ENCODE results near the gene SNU13.
"Not testable (repeated sequence)": the region's sequence is repeated elsewhere in the genome, so short reads cannot be mapped to it uniquely, and the experiment has no call there.

The SNU13 gene

GRCh38 chr22:41676134-41676533 lies 12.5 kb downstream of the SNU13 start:
- DNase-seq, result no peak

DNA sequence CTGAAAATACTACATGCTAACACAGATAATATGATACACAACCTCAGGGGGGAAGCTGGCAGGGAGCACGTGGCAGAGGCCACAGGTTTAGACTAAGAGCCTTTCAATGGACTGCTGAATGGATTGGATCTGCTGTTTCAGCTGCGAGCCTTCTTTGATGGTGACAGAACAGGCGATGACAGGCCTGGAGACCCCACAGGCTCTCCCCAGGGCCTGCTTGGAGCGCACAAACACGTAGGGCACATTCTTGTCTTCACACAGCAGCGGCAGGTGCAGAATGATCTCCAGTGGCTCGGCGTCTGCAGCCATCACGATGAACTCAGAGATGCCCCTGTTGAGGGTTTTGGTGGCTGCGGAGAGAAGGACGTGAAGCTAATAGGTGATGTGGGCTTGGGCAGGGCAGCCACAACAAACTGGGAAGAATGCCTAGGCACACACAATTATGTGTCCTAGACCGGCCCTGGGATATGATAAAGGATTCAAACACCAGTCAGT lies 13.8 kb downstream of the SNU13 start:
- no peak for DNase-seq

DNA sequence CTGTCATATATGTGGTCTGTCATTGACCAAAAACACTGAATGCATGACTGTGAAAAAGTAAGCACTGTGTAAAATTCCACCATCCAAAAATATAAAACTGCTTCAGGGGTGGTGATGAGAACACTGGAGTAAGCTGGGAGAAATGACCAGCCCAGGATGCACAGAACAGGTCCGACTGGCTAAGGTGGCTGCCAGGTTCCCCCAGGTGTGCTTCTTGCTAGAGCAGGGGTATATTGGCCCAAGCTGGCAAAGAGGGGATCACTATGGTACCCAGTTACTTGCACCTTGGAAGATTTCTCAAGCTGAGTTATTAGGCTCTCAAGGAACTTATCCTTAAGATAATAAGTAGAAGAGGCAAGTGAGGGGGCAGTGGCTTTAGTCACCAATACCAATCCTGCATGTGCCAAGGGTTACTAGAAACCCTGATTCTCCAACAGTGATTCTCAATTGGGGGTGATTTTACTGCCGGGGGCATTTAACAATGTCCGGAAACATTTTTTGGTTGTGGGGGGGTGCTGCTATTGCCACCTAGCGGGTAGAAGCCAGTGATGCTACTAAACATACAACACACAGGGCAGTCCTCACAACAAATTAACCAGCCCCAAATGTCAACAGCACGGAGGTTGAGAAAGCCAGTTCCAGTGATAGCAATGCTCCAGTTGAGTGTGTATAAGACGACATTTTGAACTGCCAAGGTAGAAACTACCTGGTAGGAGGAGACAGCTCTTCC lies 15.7 kb downstream of the SNU13 start:
- DNase-seq, result no peak

DNA sequence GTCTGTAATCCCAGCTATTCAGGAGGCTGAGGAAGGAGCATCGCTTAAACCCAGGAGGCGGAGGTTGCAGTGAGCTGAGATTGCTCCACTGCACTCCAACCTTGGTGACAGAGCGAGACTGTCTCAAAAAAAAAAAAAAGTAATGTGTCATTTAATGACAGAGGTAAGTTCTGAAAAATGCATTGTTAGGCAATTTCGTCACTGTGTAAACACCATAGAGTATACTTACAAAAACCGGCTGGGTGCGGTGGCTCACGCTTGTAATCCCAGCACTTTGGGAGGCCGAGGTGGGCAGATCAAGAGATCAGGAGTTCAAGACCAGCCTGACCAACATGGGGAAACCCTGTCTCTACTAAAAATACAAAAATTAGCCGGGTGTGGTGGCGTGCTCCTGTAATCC lies 16.6 kb downstream of the SNU13 start:
- DNase-seq, result not testable (repeated sequence)

DNA sequence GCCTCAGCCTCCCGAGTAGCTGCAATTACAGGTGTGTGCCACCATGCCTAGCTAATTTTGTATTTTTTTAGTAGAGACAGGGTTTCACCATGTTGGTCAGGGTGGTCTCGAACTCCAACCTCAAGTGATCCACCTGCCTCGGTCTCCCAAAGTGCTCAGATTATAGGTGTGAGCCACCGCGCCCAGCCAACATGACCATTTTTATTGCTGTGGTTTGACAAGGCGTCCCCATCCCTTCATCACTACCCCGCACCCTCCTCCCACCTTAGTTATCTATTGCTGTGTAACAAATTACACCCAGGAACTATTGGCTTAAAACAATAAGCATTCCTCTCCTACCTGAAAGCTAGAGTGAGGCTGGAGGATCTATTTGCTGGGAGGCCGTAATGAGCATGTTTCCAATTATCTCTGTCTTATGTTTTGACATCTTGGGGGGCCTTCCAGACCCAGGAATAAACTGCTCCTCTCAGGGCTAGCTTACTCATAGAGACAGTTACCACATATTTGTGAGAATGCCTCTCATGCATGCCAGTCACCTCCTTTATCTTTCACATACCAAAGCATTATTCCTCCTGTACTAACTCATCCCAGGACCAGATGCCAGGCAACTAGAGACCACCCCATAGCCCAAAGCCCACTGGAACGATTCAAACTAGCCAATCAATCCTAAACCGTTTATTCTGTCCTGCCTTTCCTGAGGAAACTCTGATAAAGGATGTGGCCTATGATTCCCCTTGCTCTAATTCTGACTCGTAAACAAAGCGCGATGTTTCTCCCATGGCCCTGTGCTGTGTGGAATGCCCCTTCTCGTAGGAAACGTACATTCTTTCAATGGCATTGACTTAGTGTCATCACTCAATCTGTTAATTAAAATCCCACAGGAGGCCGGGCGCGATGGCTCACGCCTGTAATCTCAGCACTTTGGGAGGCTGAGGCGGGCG lies 19.4 kb downstream of the SNU13 start:
- DNase-seq, result no peak

- no peak for DNase-seq
These were observed 23.7 kb downstream of the SNU13 start for GRCh38 chr22:41664951-41665350.

- no peak for DNase-seq
These were observed 24.2 kb downstream of the SNU13 start for GRCh38 chr22:41664490-41664889.

- DNase-seq, result not testable (repeated sequence)
These were observed 25.1 kb downstream of the SNU13 start for GRCh38 chr22:41663594-41663993.

DNA sequence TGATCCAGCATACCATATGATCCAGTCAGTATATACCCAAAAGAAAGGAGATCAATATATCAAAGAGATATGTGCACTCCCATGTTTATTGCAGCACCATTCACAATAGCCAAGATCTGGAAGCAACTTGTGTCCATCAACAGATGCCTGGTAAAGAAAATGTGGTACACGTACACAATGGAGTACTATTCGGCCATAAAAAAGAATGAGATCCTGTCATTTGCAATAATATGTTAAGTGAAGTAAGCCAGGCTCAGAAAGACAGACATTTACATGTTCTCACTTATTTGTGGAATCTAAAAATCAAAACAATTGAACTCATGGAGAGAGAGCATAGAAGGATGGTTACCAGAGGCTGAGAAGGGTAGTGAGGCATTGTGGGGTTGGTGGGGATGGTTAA lies 27.0 kb downstream of the SNU13 start:
- DNase-seq, result no peak

DNA sequence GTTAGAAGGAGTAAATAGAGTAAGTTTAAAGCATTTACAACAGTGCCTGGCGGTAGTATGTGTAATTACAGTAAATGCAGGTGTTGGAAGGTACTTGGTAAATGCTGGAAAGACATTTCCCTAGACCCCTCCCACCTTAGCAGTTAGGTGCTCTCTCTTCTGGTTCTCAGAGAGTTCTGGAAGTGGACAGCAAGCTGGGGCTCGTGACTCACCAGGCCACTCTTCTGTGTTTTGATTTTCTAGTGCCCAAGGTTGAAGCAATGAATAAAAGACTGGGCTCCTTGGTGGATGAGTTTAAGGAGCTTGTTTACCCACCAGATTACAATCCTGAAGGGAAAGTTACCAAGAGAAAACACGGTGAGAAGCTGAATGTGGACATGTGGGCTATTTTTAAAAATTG lies 27.6 kb downstream of the SNU13 start:
- DNase-seq, result no peak

GRCh38 chr22:41660416-41660815 lies 28.3 kb downstream of the SNU13 start:
- DNase-seq, result no peak

GRCh38 chr22:41659941-41660340 lies 28.7 kb downstream of the SNU13 start:
- DNase-seq, result no peak

GRCh38 chr22:41658869-41659268 lies 29.8 kb downstream of the SNU13 start:
- DNase-seq, result no peak

DNA sequence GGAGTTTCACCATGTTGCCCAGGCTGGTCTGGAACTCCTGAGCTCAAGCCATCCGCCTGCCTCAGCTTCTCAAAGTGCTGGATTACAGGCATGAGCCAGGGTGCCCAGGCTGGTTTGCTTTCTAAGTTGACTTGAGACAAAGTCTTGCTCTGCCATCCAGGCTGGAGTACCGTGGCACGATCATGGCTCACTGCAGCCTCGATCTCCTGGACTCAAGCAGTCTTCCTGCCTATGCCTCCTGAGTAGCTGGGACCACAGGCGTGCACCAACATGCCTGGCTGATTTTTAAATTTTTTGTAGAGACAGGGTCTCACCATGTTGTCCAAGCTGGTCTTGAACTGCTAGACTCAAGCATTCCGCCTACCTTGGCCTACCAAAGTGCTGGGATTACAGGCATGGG lies 31.0 kb downstream of the SNU13 start:
- no peak for DNase-seq

DNA sequence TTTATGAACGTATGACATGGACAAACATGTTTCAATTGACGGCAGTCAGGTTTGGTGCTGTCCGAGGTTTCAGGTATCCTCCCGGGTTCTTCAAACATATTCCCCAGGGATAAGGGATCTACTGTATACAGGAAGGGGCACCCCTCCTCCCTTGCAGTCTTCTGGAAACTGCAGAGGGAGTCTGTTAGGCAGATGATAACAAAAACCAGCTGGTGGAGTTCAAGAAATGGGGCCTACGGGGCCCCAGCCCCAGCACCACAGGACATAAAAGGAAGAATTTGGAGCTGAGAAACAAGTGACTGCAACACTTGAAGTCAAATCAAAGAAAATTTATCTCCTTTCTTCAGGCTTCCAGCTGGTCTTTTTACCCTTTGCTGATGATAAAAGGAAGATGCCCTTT lies 32.1 kb downstream of the SNU13 start:
- DNase-seq, result no peak

GRCh38 chr22:41654322-41654721 lies 34.3 kb downstream of the SNU13 start:
- DNase-seq, result no peak

- DNase-seq, result no peak
These were observed 37.8 kb downstream of the SNU13 start for GRCh38 chr22:41650821-41651220.

DNA sequence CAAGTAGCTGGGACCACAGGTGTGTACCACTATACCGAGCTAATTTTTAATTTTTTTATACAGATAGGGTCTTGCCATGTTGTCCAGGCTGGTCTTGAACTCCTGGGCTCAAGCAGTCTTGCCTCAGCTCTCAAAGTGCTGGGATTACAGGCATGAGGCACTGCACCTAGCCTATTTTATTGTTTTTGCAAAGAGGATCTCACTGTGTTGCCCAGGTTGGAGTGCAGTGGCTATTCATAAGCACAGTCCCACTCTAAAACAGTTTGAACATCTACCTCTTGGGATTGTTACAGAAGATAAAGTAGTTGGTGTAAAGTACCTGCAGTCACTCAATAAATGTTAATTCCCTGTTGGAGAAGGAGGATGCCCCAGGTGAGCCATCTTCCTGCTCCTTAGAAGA lies 38.4 kb downstream of the SNU13 start:
- DNase-seq, result no peak

- DNase-seq, result no peak
These were observed 40.2 kb downstream of the SNU13 start for GRCh38 chr22:41648432-41648831.

GRCh38 chr22:41647771-41648170 lies 40.9 kb downstream of the SNU13 start:
- DNase-seq, result no peak

DNA sequence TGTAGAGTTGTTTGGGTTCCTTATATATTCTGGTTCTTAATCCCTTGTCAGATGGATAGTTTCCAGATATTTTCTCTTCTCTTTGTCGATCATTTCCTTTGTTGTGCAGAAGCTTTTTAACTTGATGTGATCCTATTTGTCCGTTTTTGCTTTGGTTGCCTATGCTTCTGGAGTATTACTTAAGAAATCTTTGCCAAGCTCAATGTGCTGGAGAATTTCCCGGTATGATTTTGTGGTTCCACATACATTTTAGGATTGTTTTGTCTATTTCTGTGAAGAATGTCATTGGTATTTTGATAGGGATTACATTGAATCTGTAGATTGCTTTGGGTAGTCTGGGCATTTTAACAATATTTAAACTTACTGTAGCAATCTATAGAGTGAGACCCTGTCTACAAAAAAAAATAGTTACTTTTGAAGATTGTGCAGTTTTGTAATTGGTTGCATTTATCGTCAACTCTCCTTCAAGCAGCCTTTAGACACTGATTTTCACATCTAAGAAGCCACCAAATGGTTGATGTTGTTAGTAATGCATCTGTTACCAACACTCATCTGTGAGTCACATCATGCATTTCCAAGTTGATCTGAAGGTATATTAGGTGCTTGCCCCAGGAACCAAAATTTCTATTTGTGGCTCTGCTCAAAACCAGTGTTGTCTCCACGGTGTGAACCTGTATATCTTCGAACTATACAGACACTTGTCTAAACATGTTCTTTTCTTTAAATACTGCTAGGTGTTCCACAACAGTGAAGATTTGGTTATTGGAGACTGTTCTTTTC lies 46.1 kb downstream of the SNU13 start:
- no peak for DNase-seq

- no peak for DNase-seq
These were observed 46.8 kb downstream of the SNU13 start for GRCh38 chr22:41641854-41642253.

- no peak for DNase-seq
These were observed 49.9 kb downstream of the SNU13 start for GRCh38 chr22:41638748-41639147.

Measured in activated CD4-positive, alpha-beta T cell treated with anti-CD3 and anti-CD28 coated beads for 1 hour (primary cell).